ENCODE measurements around the gene PLEKHG3. TPM values are rescaled to one million over a fixed set of nuclear protein-coding genes. Genes with fewer than 3 reads are reported as not detected.

Gene PLEKHG3
- total RNA-seq, 1 donor, result 11.2 TPM

DNA sequence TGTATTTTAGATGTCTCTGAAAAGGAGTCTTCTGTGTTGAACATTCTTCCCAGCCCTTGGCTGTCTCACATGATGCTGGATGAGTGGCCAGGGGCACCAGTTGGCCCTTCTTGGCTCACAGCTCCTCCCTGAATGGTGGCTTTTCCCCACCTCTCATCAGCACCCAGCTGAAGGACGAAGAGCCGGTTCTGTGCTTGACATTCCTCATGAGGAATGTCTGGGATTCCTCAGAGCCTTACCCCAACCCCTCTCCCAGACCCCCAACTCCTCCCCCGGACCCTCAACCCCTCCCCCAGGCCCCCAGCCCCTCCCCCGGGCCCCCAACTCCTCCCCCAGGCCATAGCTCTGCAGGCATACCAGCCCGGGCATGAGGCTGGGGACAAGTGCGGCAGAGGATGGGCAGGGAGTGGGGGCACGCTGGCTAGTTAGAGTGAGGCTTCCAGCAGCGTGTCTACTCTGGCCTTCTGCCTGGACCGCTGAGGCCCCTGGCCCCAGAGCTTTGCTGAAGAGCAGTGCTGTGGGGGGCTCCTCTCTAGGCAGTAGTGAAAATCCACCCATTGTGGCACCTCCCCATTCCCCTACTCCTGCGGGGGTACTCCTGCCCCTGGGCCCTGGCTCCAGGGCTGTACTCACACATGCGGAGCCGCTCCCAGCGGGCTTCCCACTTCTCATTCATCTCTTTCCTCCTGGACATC lies 64.3 kb downstream of the PLEKHG3 start:
- TF ChIP-seq, protein P1, sequence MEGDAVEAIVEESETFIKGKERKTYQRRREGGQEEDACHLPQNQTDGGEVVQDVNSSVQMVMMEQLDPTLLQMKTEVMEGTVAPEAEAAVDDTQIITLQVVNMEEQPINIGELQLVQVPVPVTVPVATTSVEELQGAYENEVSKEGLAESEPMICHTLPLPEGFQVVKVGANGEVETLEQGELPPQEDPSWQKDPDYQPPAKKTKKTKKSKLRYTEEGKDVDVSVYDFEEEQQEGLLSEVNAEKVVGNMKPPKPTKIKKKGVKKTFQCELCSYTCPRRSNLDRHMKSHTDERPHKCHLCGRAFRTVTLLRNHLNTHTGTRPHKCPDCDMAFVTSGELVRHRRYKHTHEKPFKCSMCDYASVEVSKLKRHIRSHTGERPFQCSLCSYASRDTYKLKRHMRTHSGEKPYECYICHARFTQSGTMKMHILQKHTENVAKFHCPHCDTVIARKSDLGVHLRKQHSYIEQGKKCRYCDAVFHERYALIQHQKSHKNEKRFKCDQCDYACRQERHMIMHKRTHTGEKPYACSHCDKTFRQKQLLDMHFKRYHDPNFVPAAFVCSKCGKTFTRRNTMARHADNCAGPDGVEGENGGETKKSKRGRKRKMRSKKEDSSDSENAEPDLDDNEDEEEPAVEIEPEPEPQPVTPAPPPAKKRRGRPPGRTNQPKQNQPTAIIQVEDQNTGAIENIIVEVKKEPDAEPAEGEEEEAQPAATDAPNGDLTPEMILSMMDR (IDR thresholded peaks at IDR 0.05; ENCODE audit: insufficient read depth, low read depth, low read length), result no peak
- no peak for DNase-seq (ENCODE audit: low read depth)

DNA sequence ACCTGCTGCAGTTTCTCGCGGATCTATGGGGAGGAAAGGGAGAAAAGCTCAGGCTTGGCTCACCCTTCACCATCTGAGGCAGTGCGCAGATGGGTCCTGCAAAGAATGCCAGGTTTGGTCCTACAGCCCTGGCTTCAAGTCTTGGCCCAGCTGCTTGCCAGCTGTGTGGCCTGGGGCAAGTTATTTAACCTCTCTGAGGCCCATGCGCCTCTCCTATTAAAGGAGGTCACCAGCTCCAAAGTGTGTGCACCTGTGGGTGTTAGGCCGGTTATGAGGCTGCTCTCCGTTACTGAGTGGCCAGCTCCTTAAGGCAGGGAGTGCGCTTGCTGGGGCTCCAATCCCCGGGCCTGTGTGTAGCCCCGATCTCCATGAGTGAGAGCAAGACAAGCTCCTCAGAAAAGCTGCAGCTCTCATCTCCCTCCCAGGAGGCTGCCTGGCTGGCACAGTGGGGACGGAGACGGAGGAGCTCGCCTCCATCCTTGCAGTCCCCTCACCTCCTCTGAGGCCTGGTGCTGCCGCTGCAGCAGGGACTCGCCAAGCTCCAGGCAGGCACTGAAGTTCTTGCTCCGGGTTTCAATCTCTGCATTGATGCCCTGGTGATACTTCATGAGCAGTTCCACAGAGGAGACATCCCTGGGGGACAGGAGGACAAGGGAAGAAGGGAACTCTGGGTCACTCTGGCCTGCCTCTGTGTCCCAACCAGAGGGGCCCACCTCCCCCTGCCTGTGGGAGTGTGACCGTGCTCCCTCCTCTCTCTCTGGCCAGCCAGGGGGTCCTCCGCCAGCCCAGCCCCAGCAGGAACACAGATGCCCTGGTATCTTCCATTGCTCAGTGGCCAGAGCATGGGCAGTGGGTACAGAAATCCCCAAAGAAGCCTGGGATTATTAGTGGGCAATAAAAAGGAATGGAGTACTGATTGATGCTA lies 65.1 kb downstream of the PLEKHG3 start:
- TF ChIP-seq, protein P1 (IDR thresholded peaks at IDR 0.05; ENCODE audit: insufficient read depth, low read depth, low read length), result no peak
- no peak for DNase-seq (ENCODE audit: low read depth)
- no peak overlapping the region for H3K4me3 ChIP-seq (ENCODE audit: low read depth, low read length)

More for the DNA sequence above, 64.3 kb downstream of the PLEKHG3 start:
- no peak overlapping the region for H3K4me3 ChIP-seq (ENCODE audit: low read depth, low read length)

DNA sequence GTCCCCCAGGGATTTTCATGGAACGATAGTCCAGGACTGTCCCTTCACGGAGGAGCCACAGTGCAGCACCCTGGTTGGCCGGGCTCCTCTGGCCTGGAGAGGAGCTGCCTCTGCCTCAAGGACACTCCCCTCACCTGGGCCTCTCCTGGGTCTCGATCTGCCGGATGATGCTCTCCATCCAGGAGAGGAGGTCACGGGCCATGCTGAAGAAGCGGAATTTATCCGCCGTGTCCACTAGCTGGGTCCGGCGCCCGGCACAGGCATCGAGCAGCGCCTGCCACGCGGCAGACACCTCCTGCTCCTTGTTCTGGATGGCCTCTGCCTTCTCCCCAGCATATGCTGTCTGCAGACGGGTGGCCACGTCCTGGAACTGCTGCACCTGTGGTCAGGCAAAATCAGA lies 66.5 kb downstream of the PLEKHG3 start:
- TF ChIP-seq, protein P1 (IDR thresholded peaks at IDR 0.05; ENCODE audit: insufficient read depth, low read depth, low read length), result no peak
- no peak overlapping the region for H3K4me3 ChIP-seq (ENCODE audit: low read depth, low read length)
- no peak for DNase-seq (ENCODE audit: low read depth)

DNA sequence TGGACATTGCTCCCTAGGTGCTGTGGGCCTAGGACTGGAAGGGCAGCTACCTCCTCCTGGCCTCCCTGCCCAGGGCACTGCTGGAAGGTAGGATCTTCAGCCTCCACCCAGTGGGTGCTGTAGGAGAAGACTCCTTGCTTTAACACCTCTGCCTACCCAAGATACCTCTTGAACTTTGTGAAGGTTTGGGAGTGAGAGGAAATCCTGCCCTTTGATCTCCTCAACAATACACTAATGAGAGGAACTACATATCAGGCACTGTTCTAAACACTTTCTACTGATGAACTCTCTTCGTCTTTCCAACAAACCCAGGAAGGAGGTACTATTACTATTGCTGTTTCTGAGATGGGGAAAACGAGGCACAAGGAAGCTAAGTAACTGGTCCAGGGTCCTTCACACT lies 66.9 kb downstream of the PLEKHG3 start:
- no peak overlapping the region for H3K4me3 ChIP-seq (ENCODE audit: low read depth, low read length)

DNA sequence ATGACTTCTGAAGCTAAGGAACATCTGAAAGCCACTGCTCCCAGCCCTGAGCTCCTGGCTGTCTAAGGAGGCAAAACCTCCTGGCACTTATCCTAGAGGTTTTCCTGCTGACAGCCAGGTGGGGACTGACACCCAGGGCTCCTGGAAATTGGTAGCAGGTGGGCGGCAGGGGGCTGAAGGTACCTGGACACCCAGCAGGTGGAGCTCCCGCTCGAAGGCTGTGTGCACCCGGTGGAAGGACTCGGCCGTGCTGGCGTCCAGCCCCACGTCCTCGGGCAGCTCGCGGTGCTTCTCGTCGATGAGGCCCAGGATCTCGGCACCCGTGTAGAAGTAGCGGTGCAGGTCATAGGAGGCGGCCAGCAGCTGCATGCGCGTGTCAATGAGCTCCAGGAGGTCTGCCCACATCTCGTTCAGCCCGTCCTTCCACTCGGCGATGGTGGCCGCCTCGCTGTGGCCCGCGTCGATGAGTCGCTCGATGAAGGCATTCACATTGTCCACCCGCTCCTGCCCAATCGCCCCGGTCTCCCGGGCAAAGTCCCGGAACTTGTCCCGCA lies 68.2 kb downstream of the PLEKHG3 start:
- H3K4me3 ChIP-seq (ENCODE audit: low read depth, low read length), result no peak overlapping the region

More for the DNA sequence above, 66.9 kb downstream of the PLEKHG3 start:
- TF ChIP-seq, protein P1 (IDR thresholded peaks at IDR 0.05; ENCODE audit: insufficient read depth, low read depth, low read length), result no peak
- DNase-seq (ENCODE audit: low read depth), result no peak

DNA sequence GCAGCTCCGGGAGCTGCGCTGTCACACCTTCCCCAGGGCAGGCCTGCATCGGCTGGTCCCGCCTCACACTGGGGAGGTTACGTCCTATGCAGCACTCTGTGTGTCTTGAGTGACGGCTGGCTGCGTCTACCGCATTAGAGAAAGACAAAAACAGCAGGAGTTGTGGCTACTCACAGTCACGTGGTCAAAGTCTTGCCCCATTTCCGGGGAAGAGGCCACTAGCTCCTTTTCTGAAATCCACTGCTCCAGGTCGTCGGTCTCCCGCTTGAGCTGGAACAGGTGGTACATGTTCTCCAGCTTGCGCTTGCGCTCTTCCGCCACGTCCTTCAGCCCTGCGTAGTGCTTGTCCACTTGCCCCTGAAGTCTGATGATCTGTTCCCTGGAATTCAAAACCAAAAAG lies 68.8 kb downstream of the PLEKHG3 start:
- no peak for DNase-seq (ENCODE audit: low read depth)
- no peak overlapping the region for H3K4me3 ChIP-seq (ENCODE audit: low read depth, low read length)
- TF ChIP-seq, protein P1 (IDR thresholded peaks at IDR 0.05; ENCODE audit: insufficient read depth, low read depth, low read length), result no peak

More for the DNA sequence above, 68.2 kb downstream of the PLEKHG3 start:
- no peak for DNase-seq (ENCODE audit: low read depth)
- TF ChIP-seq, protein P1 (IDR thresholded peaks at IDR 0.05; ENCODE audit: insufficient read depth, low read depth, low read length), result no peak
